Measurements from ENCODE around the gene PSMD12.
"Not testable (repeated sequence)": the region's sequence is repeated elsewhere in the genome, so short reads cannot be mapped to it uniquely, and the experiment has no call there.

- TF ChIP-seq CTCF (IDR thresholded peaks at IDR 0.05; ENCODE audit: extremely low read depth in 1 of 2, insufficient read depth in 1 of 2, low read depth in 1 of 2, low read length in 2 of 2); MAX (IDR thresholded peaks at IDR 0.05; ENCODE audit: insufficient read depth, insufficient read length); POLR2A (IDR thresholded peaks at IDR 0.05; ENCODE audit: low read depth, low read length): not testable (repeated sequence)
Observed at GRCh38 chr17:67321486-67321885, 44.9 kb downstream of the PSMD12 start.
